Astrocyte (in vitro differentiated cells and primary cell): ENCODE results near the gene PCSK7. TPM values are rescaled to one million over a fixed set of nuclear protein-coding genes. Genes with fewer than 3 reads are reported as not detected.

Source experiments
- DNase-seq: peaks from one replicate; pipeline ENCODE4 v3.0.0-alpha.2; 2010; ENCODE audit warnings: low read depth
- FAIRE-seq: peaks from 2 replicates; lab custom pipeline; 2011; peaks lifted over from hg19 to GRCh38; lab: Jason Lieb, UNC
- H2AFZ ChIP-seq: 2 replicates; pipeline ENCODE4 v1.6.0; 2012; ENCODE audit warnings: low read depth, low read length, inconsistent platforms
- H3K27ac ChIP-seq: 2 replicates; pipeline ENCODE4 v1.5.1; 2011; ENCODE audit warnings: low read depth, low read length, inconsistent platforms
- H3K27me3 ChIP-seq: 2 replicates; pipeline ENCODE4 v1.6.0; 2011; ENCODE audit warnings: low read length, inconsistent platforms; ENCODE audit not compliant: insufficient read depth
- H3K36me3 ChIP-seq: 2 replicates; pipeline ENCODE4 v1.5.1; 2011; ENCODE audit warnings: low read length, inconsistent platforms; ENCODE audit not compliant: insufficient read depth
- H3K4me1 ChIP-seq: 2 replicates; pipeline ENCODE4 v1.5.1; 2011; ENCODE audit warnings: low read length, inconsistent platforms; ENCODE audit not compliant: insufficient read depth
- H3K4me2 ChIP-seq: 2 replicates; pipeline ENCODE4 v1.6.0; 2012; ENCODE audit warnings: low read length, inconsistent platforms
- H3K4me3 ChIP-seq: 2 replicates; pipeline ENCODE4 v1.5.1; 2011; ENCODE audit warnings: low read depth, mild to moderate bottlenecking, low read length, inconsistent platforms; ENCODE audit not compliant: insufficient read depth
- H3K79me2 ChIP-seq: 2 replicates; pipeline ENCODE4 v1.6.0; 2012; ENCODE audit warnings: mild to moderate bottlenecking, low read length, inconsistent platforms; ENCODE audit not compliant: insufficient read depth
- H3K9ac ChIP-seq: 2 replicates; pipeline ENCODE4 v1.6.0; 2012; ENCODE audit warnings: mild to moderate bottlenecking, low read length, inconsistent platforms
- H3K9me3 ChIP-seq: 2 replicates; pipeline ENCODE4 v1.5.1; 2012; ENCODE audit warnings: low read depth, mild to moderate bottlenecking, low read length, inconsistent platforms; ENCODE audit not compliant: insufficient read depth
- H4K20me1 ChIP-seq: 2 replicates; pipeline ENCODE4 v1.6.0; 2012; ENCODE audit warnings: low read length, inconsistent platforms; ENCODE audit not compliant: insufficient read depth
- H3K27ac Mint-ChIP-seq: one replicate; pipeline ENCODE4 v1.8.0; 2021; ENCODE audit warnings: mild to moderate bottlenecking, mixed read lengths; ENCODE audit not compliant: unreplicated experiment
- H3K27me3 Mint-ChIP-seq: one replicate; pipeline ENCODE4 v1.8.0; 2021; ENCODE audit warnings: low read depth, mixed read lengths; ENCODE audit not compliant: unreplicated experiment
- H3K36me3 Mint-ChIP-seq: one replicate; pipeline ENCODE4 v1.8.0; 2021; ENCODE audit warnings: low read depth, mixed read lengths; ENCODE audit not compliant: unreplicated experiment
- H3K4me1 Mint-ChIP-seq: one replicate; pipeline ENCODE4 v1.8.0; 2021; ENCODE audit warnings: low read depth, mixed read lengths; ENCODE audit not compliant: unreplicated experiment
- H3K4me3 Mint-ChIP-seq: one replicate; pipeline ENCODE4 v1.8.0; 2021; ENCODE audit warnings: mild to moderate bottlenecking, moderate library complexity, mixed read lengths; ENCODE audit not compliant: unreplicated experiment
- H3K9me3 Mint-ChIP-seq: one replicate; pipeline ENCODE4 v1.8.0; 2021; ENCODE audit warnings: mild to moderate bottlenecking, mixed read lengths; ENCODE audit not compliant: unreplicated experiment
- CTCF ChIP-seq: IDR thresholded peaks from 2 replicates; pipeline ENCODE4 v1.5.1; 2011; ENCODE audit warnings: low read depth, mild to moderate bottlenecking, inconsistent platforms, low read length, moderate library complexity; ENCODE audit not compliant: insufficient read depth
- EZH2 ChIP-seq: IDR thresholded peaks from 2 replicates; pipeline ENCODE4 v1.6.1; 2012; ENCODE audit warnings: mild to moderate bottlenecking, low read length, inconsistent platforms; ENCODE audit not compliant: insufficient read depth
- total RNA-seq: library from RNA; stranded (reverse); gene quantifications from 2 replicates; pipeline ENCODE4 v1.2.1, GENCODE V29; 2021

Gene PCSK7
- total RNA-seq, 1 donor from 2014 or later: 43.6 TPM

- H3K4me1 Mint-ChIP-seq: peaks cover 47% of the 10 kb centered on the region
- peaks cover 68% of the 10 kb centered on the region for H3K79me2 ChIP-seq
- H2AFZ ChIP-seq: no peak within 1 kb of the TSS
Measured at GRCh38 chr11:117199053-117199915, 32.6 kb downstream of the PCSK7 start, which contains the start of gene TAGLN. Gene TAGLN (plus strand): TSS chr11:117199370. CDS start chr11:117203014, 3,644 bp downstream.

GRCh38 chr11:117198613-117199012 lies 33.3 kb downstream of the PCSK7 start:
- Mint-ChIP-seq H3K27me3 (no peaks in the 10 kb centered on the region), H3K36me3 (peaks cover 34% of the 10 kb centered on the region), H3K9me3 (no peaks in the 10 kb centered on the region), H3K4me3 (peak overlapping the region; percentile 97), H3K4me1 (peaks cover 42% of the 10 kb centered on the region), H3K27ac (peak overlapping the region; percentile 99)
- H3K36me3 ChIP-seq: peaks cover 11% of the 10 kb centered on the region
- peaks cover 61% of the 10 kb centered on the region for H3K79me2 ChIP-seq
- no peaks in the 10 kb centered on the region for H3K27me3 ChIP-seq
- H3K9ac ChIP-seq: peak overlapping the region; percentile 91
- FAIRE-seq (no peak), DNase-seq (no peak)
- H2AFZ ChIP-seq: no peak overlapping the region
- H4K20me1 ChIP-seq: peaks cover 43% of the 10 kb centered on the region
- peak overlapping the region; percentile 81 for H3K27ac ChIP-seq
- peak overlapping the region; percentile 83 for H3K4me3 ChIP-seq
- peak overlapping the region; percentile 98 for H3K4me2 ChIP-seq
- H3K9me3 ChIP-seq: no peaks in the 10 kb centered on the region
- H3K4me1 ChIP-seq: peaks cover 36% of the 10 kb centered on the region
- no peak for TF ChIP-seq CTCF
- TF ChIP-seq EZH2: no peak

More at GRCh38 chr11:117199053-117199915, 32.6 kb downstream of the PCSK7 start, which contains the start of gene TAGLN:
- Histone ChIP-seq H3K4me2 (peak within 1 kb of the TSS; percentile 98), H3K4me1 (peaks cover 42% of the 10 kb centered on the region), H3K36me3 (peaks cover 18% of the 10 kb centered on the region), H3K27me3 (no peaks in the 10 kb centered on the region), H3K27ac (peak within 1 kb of the TSS; percentile 81), H3K9ac (peak within 1 kb of the TSS; percentile 91), H3K9me3 (no peaks in the 10 kb centered on the region), H3K4me3 (peak within 1 kb of the TSS; percentile 83), H4K20me1 (peaks cover 50% of the 10 kb centered on the region)
- DNase-seq (peak; percentile 94), FAIRE-seq (peak; percentile 29)
- Mint-ChIP-seq H3K27ac (peak within 1 kb of the TSS; percentile 99), H3K9me3 (no peaks in the 10 kb centered on the region), H3K27me3 (no peaks in the 10 kb centered on the region), H3K36me3 (peaks cover 37% of the 10 kb centered on the region), H3K4me3 (peak within 1 kb of the TSS; percentile 97)
- no peak for TF ChIP-seq EZH2
- TF ChIP-seq CTCF: no peak
